ENCODE results near the gene CPTP. TPM values are rescaled to one million over a fixed set of nuclear protein-coding genes. Genes with fewer than 3 reads are reported as not detected.
A peak's percentile ranks its signal among the peaks of the same experiment; 100 is the strongest.

CPTP gene
- total RNA-seq, 1 experiment from 2014 or later: 14.0 TPM

DNA sequence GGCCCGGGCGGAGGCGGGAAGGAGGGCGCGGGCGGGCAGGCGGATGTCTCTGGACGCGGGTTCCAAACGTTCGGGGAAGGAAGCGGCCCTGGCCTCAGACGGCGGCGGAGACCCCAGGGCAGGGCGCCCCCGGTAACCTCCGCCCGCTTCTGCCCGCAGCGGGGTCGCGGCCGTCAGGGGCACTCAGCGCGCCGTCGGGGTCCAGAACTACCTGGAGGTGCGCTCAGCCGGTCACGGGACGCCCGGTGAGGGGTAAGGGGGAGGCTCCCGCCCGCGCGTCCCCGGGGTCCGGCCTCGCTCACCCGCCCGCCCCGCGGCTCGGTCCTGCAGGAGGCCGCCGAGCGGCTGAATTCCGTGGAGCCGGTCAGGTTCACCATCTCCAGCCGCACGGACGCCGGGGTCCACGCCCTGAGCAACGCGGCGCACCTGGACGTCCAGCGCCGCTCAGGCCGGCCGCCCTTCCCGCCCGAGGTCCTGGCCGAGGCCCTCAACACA is 15.8 kb upstream of the CPTP start:
- Mint-ChIP-seq H3K36me3 (ENCODE audit: insufficient read depth in 1 of 3, low read depth in 3 of 3) (peaks cover 3 to 25% (median 19%) of the 10 kb centered on the region in 3 experiments), H3K27me3 (ENCODE audit: low read depth) (peaks cover 3% of the 10 kb centered on the region; the same call in 1 of the 2 replicates), H3K27ac (peak overlapping the region in 1 of 3 experiments; percentile 77; a peak in 1 of 7 replicates), H3K4me3 (peak overlapping the region; percentile 80 to 82), H3K4me1 (peaks cover 18 to 31% of the 10 kb centered on the region in 2 experiments), H3K9me3 (no peaks in the 10 kb centered on the region; a peak in 1 of 5 replicates)
- WGBS (ENCODE audit: extremely low coverage, insufficient read length, low lambda C conversion rate): no CpG with 5 or more reads among the region's 66 CpGs
- no peak overlapping the region for H2BK120ac ChIP-seq (ENCODE audit: low read depth, low read length, poor library complexity, severe bottlenecking)
- H3K23ac ChIP-seq (ENCODE audit: insufficient read length, low read depth, low read length): no peak overlapping the region
- DNase-seq: no peak
- no peak overlapping the region for H4K5ac ChIP-seq (ENCODE audit: insufficient read length, low read depth, low read length)
- H2BK12ac ChIP-seq (ENCODE audit: insufficient read length, low read depth, low read length): no peak overlapping the region
- no peak overlapping the region; the same call in 1 of the 2 replicates for H3K14ac ChIP-seq (ENCODE audit: insufficient read depth, low read length)
- H3K4me1 ChIP-seq (ENCODE audit: insufficient read depth, low read length): peaks cover 5% of the 10 kb centered on the region; the same call in 1 of the 2 replicates
- H4K8ac ChIP-seq (replicated peaks; ENCODE audit: insufficient read length, low read depth, low read length): no peak overlapping the region
- no peaks in the 10 kb centered on the region for H3K9me3 ChIP-seq (ENCODE audit: control insufficient read depth, low read depth, low read length)
- H3K27me3 ChIP-seq (ENCODE audit: insufficient read depth, low read length): no peaks in the 10 kb centered on the region
- peak overlapping the region; percentile 46 for H3K4me2 ChIP-seq (ENCODE audit: insufficient read depth, insufficient read length, low read length)
- no peak overlapping the region for H4K91ac ChIP-seq (ENCODE audit: insufficient read length, low read depth, low read length)
- H3K79me1 ChIP-seq (ENCODE audit: insufficient read depth, low read depth, low read length, poor library complexity, severe bottlenecking): no peaks in the 10 kb centered on the region
- H2BK20ac ChIP-seq (ENCODE audit: low read depth, low read length, poor library complexity, severe bottlenecking): no peak overlapping the region
- no peaks in the 10 kb centered on the region for H3K79me2 ChIP-seq (ENCODE audit: insufficient read depth, low read length)
- H3K23me2 ChIP-seq (ENCODE audit: insufficient read length, low read depth, low read length, poor library complexity, severe bottlenecking): peaks cover 15% of the 10 kb centered on the region
- no peaks in the 10 kb centered on the region for H4K20me1 ChIP-seq (ENCODE audit: control insufficient read depth, insufficient read depth, insufficient read length)
- no peak overlapping the region for H2BK15ac ChIP-seq (ENCODE audit: low read depth, low read length)
- no peak overlapping the region for H2AK5ac ChIP-seq (ENCODE audit: insufficient read length, low read length)
- no peak overlapping the region for H2BK5ac ChIP-seq (ENCODE audit: insufficient read length, low read length)
- no peak overlapping the region for H3T11ph ChIP-seq (ENCODE audit: low read length)
- no peak overlapping the region for H3K4ac ChIP-seq (ENCODE audit: low read depth, low read length)
- no peak overlapping the region for H3K27ac ChIP-seq (ENCODE audit: insufficient read length, low read depth, low read length)
- peak overlapping the region; percentile 33 for H3K9ac ChIP-seq (ENCODE audit: extremely low read depth, insufficient read length, low read length)
- H3K56ac ChIP-seq (ENCODE audit: insufficient read length, low read depth, low read length): no peak overlapping the region
- H3K18ac ChIP-seq (ENCODE audit: insufficient read length, low read depth, low read length): no peak overlapping the region
- no peak for TF ChIP-seq CTCF (conservative IDR thresholded peaks at IDR 0.05)
- no peak overlapping the region for H2AFZ ChIP-seq (ENCODE audit: low read length)
